ENCODE results near the gene CUL9.

CUL9 gene

DNA sequence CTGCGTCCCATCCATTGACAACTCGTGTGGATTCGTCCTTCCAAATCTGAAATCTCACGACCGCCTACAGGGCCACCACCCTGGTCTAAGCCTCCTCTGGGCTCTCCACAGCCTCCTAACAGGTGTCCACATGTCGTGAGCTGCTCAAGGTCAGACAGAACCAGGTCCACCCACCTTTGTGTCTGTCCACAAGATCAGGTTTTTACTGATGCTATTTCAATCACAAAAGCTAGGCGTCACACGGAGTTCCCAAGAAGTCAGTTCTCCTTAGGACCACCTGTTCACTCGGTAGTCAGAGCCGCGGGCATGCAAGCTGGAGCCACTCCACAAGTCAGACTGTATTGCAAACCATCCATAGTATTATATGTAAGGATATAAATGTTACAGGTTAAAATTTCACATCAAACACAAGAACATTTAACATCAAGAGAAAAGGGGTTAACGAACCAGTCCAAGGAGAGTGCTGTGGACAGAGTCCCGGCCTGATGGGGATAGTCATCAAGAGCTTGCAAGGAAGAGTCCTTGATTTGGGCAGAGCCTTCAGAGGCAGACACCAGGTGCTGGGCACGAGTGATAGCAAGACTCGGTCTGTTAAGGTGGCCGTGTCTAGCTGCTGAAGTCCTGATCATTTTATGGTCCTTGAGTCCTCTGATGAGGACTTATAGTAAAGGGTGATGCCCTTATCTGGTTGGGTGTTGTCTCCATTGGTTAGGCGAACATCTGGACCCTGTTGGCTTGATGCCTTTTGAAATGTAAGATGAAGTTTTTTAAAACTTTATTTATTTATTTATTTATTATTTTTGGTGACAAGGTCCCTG lies 48.0 kb downstream of the CUL9 start:
- DNase-seq (ENCODE audit: low read depth) = no peak

DNA sequence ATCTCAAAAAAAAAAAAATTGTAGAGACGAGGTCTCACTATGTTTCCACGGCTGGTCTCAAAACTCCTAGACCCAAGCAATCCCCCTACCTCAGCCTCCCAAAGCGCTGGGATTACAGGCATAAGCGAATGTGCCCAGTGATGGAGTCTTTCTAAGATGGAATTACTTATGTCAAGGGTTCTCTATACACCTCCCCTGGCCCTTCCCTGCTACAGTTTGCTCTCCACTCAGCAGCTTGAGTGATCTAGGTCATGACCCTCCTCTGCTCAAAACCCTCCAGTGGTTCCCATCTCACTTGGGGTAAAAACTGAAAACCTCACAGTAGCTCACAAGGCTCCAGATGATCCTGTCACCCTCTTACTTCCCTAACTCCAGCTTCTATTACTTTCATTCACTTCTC lies 49.1 kb downstream of the CUL9 start:
- DNase-seq (ENCODE audit: low read depth) = no peak

DNA sequence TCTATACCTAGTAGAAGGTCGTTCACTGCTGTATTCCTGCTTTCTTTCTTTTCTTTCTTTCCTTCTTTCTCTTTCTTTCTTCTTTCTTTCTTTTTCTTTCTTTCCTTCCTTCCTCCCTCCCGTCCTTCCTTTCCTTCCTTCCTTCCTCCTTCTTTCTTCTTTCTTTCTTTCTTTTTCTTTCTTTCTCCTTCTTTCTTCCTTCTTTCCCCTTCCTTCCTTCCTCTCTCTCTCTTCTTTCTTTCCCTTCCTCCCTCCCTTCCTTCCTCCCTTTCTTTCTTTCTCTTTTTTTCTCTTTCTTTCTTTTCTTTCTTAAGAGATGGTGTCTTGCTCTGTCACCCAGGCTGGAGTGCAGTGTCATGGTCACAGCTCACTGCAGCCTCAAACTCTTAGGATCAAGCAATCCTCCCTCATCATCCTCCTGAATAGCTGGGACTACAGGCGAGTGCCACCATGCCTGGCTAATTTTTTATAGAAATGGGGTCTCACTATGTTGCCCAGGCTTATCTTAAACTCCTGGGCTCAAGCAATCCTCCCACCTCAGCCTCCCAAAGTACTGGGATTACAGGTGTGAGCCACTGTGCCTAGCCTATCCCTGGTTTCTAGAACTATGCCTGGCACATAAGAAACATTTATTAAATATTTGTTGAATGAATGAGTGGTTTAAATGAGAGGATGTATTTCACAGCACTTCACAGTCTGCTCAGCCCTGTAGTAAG lies 49.9 kb downstream of the CUL9 start:
- DNase-seq (ENCODE audit: low read depth) = no peak

DNA sequence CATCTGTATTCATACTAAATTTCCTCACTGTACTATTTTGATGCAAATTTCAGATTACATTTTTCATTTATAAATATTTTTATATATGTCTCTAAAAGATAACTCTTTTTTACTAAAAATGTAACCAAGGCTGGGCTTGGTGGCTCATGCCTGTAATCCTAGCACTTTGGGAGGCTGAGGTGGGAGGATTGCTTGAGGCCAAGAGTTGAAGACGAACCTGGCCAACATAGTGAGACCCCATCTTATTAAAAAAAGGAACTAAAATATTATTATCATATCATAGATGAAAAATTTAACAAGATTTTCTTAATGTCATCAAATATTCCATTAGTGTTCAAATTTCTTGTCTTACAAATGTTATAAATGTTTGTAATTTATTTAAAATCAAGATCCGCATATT lies 53.8 kb downstream of the CUL9 start:
- DNase-seq (ENCODE audit: low read depth) = no peak

DNA sequence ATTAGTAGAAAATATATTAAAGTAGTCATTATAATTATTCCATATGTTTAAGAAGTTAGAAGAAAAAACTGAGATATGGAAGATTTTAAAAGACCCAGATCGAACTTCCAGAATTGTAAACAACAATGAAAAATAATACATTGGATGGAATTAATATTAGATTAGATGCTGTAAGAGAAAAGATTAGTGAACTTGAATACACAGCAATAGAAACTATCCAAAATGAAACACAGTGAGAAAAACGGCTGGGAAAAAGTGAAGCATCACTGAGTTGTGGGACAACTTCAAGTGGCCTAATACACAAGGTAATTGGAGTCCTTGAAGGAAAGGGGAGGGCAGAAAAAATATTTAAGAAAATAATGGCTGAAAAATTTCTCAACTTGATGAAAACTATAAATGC lies 57.1 kb downstream of the CUL9 start:
- no peak for DNase-seq (ENCODE audit: low read depth)

DNA sequence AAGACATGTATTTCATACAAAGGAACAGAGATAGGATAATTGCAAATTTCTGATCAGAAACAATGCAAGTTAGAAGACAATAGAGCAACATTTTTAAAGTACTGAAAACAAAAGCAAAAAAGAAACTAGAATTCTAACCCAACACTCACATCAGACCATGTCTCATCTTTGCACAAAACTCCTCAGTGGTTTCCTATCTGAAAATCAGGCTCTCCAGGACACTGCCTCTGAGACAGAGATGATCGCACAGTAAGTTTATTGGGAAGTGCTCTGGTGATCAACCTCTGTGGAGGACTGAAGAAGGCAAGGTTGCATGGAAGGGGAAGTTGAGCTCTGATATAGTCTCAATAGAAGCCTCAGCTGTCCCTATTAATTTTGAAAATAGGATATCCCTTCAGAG lies 59.0 kb downstream of the CUL9 start:
- no peak for DNase-seq (ENCODE audit: low read depth)

DNA sequence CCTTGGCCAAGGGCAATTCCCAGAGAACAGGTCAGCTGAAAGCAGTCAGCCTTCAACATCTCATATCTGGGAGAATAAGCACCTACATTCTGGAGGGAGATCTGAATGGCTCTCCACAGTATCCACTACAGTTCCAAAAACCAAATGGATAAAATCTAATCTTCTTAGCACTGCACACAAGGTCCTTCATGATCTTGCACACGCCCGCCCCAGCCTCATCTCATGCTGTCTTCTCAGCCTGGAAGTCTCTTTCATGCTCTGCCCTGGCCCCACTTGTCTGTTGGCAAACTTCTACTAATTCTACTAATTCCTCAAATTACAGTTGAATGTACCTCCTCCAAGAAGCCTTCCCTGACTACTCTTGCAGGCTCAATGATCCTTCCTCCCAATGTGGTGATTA lies 59.5 kb downstream of the CUL9 start:
- no peak for DNase-seq (ENCODE audit: low read depth)

DNA sequence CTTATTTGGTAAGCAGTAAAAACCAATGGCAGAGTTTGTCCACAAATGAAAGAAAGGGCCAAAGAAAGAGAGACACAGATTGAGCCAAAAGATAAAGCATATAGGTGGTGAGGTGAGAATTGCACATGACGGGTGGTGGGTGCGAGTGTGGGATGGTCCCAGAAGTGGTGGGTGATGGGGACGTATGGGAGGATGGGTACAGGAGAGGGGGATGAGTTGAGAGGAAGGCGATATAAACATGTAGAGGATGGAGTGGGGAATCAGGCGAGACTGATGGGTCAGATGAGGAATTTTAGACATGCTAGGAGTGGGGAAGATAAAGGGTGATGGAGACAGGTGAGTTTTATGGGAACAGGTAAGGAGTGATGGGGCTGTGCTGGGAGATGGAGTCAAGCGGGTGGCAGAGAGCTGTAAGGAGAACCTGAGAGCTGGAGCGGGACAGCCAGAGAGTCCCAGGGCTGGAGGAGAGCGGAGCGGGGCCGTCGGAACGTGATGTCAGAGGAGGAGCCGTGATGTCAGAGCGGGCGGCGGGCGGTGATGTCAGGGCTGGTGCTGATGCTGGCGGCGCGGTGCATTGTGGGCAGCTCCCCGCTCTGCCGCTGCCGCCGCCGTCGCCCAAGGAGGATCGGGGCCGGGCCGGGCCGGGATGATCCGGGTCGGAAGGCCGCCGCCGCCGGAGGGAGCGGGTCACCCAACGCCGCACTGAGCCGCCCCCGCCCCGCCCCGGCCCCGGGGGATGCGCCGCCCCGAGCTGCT lies 61.1 kb downstream of the CUL9 start, which contains the start of gene TTBK1:
Gene TTBK1, plus strand, starts transcription at position 574 of the 756 bp plus-strand sequence. CDS start 3,180 bp downstream, outside the sequence.
- DNase-seq (ENCODE audit: low read depth) = no peak

DNA sequence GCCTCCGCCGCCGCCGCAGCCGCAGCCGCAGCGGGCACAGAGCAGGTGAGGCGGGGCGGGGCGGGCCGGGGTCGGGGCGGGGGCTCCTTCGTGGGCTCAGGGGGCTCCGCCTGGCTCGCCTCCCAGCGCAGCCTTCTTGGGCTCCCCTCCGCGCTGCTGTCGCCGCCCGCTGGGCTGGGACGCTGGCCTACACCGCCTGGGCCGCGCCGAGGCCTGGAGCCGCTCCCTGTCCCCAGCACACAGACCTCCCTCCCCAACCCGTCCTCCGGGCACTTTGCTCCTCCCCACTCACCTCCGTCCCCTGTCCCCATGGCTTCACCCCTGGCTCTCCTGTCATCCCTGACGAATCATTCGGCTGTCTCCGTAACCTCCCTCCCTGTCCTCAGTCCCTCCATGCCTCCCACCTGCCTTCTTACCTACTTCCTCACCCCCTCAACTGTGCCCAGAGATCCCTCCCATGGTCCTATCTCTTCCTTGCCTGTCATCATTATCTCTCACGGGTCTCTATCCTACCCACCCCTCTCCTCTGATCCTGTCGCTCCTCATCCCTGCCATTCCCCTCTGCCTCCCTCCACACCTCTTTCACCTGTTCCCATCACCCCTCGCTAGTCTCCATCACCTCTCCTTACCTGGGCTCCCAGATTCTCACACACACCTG lies 61.8 kb downstream of the CUL9 start:
- DNase-seq (ENCODE audit: low read depth) = no peak

DNA sequence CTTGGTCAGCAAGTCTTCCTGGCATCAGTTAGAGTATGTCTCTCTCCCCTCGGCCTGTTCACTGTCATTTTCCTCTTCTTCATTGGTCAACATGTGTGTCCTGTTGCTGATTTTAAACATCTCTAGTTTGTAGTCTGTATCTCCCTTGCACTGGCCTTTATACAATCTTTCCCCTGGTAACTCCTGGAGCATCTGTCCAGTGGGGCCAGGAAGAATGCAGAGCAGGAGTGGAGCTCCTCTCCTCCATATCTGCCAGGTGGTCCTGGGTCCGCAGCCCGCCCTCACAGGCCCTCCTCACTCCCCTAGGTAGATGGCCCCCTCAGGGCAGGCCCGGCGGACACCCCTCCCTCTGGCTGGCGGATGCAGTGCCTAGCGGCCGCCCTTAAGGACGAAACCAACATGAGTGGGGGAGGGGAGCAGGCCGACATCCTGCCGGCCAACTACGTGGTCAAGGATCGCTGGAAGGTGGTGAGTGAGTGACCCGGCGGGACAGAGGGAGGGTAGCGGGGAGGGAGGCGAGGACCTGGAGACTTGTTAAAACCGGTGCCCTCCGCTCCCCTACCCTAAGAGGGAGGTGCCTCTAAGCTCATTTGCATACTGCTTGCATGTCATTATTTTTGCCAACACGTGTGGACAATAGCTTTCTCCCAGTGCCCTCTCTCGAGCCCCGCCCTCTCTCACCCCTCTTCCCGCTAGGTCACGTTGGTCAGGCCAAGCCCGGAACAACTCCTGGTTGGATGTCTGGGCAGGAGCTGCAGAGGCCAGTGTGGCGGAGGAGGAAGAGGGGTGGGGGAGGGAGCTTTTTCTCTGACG lies 64.5 kb downstream of the CUL9 start:
- peak; percentile 74 for DNase-seq (ENCODE audit: low read depth)

DNA sequence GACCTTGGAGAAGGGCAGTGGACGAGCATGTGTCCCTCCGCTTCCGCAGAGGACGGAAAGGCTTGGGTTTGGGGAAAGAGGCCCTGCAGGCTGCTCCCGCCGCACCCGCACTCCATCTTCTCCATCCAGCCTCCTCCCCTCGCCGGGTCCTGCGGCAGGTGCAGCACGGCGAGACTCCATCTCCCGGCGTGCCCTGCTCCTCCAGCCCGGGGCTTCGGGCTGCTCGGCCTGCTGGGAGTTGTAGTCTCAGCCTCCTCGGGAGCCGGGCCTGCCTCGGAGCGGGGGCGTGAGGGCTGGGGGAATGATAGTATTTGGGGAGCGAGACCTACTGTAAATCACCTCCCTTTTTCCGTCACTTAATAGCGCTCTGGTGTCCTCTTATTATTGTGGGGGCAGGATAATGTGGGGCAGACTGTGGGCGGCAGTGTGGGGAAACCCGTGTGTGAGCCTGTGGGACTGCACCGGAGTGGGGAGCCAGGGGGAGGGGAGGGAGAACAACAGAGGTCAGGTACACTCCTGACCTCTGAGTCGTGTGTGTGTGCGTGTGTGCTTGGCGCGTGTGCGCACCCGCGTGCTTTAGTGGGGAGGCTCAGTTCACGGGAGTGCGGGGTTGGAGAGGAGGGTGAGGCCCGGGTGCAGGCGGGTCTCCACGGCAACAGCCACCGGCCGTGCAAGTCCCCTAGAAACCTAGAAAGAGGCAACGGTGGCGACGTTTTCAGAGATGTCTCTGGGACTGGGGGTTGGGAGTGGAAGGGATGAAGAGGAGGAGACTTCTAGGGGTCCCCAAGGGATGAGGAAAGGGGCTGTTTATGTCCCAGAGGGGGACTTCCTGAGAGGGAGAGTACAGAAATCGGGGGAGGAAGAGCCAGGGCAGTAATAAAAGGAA lies 65.4 kb downstream of the CUL9 start:
- DNase-seq (ENCODE audit: low read depth) = peak; percentile 58

DNA sequence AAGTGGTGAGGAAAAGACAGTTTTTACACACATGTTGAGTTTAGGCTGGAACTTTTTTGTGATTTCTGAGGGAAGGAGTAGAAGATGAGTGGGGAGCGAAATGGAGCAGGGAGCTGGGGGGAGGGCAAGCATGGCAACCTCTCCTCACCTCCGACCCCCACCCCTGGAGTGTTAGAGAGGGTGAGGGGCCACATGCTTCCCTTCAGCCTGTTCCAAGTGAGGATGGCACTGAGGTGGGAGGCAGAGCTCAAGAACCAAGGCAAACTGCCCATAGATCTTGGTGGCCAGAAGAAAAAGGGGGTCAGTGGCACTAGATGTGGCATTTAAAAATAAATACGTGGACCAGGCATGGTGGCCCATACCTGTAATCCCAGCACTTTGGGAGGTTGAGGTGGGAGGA lies 66.1 kb downstream of the CUL9 start:
- DNase-seq (ENCODE audit: low read depth) = no peak

DNA sequence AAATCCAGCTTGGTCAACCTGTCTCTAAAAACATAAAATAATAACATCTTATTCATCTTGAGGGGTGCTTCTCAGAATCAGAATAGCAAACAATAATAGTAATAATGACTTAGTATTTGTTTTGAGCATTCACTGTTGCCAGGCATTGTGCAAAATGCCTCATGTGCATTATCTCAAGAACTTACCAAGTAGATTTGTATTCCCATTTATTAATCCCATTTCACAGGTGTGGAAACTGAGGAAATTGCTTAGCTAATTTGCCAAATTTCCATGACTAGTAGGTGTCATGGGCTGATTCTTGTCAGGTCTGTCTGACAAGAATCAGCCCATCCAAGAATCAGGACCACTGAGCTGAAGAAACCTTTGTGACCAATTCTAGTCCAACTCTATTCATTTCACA lies 66.8 kb downstream of the CUL9 start:
- DNase-seq (ENCODE audit: low read depth) = no peak

DNA sequence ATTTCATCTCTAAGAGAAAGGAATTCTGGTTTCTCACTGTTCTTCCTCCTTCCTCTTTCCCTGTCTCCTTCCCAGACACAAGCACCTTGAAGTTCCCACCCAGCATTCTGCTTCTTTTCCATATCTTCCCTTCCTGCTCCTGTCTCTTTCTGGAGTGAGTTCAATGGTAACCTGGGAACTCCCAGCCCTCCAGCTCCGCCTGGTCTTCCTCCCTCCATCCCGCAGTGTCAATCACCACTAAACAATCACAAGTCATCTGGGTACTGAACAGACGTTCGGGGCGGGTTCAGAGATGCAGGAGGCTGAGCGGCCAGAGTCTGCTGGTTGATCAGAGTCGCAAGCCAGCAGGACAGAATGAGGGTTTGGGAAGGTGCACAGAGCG lies 69.0 kb downstream of the CUL9 start:
- no peak for DNase-seq (ENCODE audit: low read depth)

DNA sequence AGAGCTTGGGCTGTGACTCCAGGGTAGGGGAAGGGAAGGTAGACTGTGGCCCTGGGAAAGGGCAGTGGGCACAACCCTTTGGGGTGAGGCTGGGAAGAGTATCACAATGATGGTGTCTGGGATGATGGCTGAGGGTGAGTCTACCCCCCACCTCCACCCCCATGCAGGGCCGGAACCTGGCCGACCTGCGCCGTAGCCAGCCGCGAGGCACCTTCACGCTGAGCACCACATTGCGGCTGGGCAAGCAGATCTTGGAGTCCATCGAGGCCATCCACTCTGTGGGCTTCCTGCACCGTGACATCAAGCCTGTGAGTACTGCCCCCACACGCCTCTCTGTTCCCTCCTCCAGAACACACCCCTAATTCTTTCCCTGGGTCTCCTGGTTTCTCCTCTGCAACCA lies 71.4 kb downstream of the CUL9 start:
- no peak for DNase-seq (ENCODE audit: low read depth)

DNA sequence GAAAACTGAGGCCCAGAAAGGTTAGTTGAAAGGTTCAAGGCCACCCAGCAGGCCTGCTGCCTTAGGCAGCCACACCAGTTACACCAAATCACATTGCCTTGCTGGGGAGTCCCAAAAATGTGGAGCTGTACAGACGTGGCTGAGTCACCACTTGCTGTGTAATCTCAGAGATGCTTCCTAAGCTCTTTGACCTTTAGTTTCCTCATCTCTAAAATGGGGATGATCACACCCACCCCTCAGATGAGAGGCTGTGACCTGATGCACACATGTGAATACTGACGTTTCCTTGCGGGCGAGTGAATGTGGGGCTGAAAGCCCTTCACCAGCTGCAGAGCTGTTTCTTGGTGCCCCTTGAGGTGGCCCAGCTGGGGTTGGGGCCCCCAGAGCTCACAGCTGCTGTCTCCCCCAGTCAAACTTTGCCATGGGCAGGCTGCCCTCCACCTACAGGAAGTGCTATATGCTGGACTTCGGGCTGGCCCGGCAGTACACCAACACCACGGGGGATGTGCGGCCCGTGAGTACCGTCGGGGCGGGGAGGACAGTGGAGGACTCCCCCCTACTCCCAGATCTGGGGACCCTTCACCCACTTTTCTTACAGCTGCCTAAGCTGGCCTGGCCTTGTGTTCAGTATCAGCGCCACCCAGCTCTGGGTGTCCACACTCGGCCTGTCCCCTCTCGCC lies 72.3 kb downstream of the CUL9 start:
- DNase-seq (ENCODE audit: low read depth) = peak; percentile 26

DNA sequence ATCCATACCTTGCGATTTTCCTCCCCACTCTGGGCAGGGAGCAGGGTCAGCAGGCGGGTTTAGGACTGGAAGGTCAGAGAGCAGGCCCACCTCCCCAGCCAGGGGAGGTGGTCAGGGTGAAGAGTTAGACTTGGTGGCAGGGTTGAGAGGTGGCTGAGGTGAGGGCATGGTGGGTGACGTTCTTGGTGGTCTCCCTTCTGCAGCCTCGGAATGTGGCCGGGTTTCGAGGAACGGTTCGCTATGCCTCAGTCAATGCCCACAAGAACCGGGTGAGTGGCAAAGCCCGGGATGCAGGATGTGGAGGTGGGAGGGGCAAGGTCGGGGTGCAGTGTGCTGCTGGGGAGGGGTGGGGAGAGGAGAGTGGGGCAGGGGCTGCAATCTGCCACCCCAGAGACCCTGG lies 72.8 kb downstream of the CUL9 start:
- DNase-seq (ENCODE audit: low read depth) = no peak

DNA sequence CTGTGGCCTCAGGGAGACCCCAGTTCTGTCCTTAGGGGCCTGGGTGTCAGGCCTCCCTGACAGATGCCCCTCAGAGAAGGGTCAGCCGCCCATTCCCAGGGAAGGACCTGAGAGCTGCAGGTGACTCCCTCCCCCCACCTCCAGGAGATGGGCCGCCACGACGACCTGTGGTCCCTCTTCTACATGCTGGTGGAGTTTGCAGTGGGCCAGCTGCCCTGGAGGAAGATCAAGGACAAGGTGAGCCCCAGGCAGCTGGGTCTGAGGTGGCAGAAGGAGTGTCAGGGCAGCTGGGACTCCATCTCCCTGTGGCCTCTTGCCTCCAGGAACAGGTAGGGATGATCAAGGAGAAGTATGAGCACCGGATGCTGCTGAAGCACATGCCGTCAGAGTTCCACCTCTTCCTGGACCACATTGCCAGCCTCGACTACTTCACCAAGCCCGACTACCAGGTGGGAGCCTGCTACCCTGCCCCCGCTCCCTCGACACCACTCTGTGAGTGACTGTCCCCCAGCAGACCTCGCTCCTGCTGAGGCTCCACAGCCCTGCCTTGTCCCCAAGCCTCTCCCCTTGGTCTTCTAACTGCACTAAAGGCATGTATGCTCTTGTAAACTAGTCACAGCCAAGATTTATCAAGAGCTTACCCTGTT lies 73.5 kb downstream of the CUL9 start:
- no peak for DNase-seq (ENCODE audit: low read depth)

DNA sequence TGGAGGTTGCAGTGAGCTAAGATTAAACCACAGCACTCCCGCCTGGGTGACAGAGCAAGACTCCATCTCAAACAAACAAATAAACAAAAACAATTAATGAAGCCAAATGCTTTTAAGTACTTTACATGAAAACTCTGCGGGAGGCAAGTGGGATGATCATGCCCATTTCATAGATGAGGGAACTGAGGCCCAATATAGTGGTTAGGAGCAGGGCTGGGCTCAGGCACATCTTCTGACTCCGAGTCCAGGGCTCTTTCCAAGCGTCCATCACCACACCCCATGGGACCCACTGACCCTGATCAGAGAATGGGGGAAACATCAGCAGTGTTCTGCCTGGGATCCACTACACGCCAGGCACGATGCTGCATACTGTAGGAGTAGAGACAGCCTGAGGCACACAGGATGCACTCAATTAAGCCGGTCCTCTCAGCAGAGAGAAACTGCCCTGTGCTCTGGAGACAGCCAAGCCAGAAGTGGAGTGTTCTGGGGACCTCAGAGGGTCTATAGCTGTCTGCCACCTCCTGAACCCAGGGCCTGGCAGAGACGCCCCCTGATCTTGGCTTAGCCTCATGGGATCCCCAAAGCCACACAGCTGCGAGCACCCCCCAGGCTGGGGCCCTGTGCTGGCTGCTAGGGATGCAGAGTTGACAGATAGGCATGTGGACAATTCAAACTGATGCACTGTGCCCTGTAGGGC lies 74.8 kb downstream of the CUL9 start:
- no peak for DNase-seq (ENCODE audit: low read depth)
